Neural cell (in vitro differentiated cells): ENCODE data around the gene MRRF. TPM values are rescaled to one million over a fixed set of nuclear protein-coding genes. Genes with fewer than 3 reads are reported as not detected.

Experiments
- H2AFZ ChIP-seq: fragments of 200-600, 300-800 bp; sonication (generic), shearing (Covaris generic); 2 replicates; pipeline ENCODE4 v1.6.0; 2014; ENCODE audit warnings: low read depth, mild to moderate bottlenecking, antibody characterized with exemption, low read length, moderate library complexity
- H3F3A ChIP-seq: fragments of 200-600 bp; shearing (Covaris generic); 2 replicates; pipeline ENCODE4 v1.6.1; 2016; ENCODE audit warnings: mild to moderate bottlenecking, moderate library complexity, mixed read lengths, antibody characterized with exemption, low read length; ENCODE audit not compliant: insufficient read depth, poor library complexity, severe bottlenecking
- H3K27ac ChIP-seq: fragments of 200-600, 300-800 bp; sonication (generic), shearing (Covaris generic); 2 replicates; pipeline ENCODE4 v1.5.1; 2014; ENCODE audit warnings: mild to moderate bottlenecking, low read length, moderate library complexity
- H3K27me3 ChIP-seq: fragments of 300-800, 200-600 bp; sonication (generic), shearing (Covaris generic); 2 replicates; pipeline ENCODE4 v1.6.0; 2014; ENCODE audit warnings: mild to moderate bottlenecking, low read depth, low read length, moderate library complexity; ENCODE audit not compliant: insufficient read depth
- H3K36me3 ChIP-seq: fragments of 300-800, 200-600 bp; sonication (generic), shearing (Covaris generic); 2 replicates; pipeline ENCODE4 v1.5.1; 2014; ENCODE audit warnings: mild to moderate bottlenecking, antibody characterized with exemption, low read length, moderate library complexity; ENCODE audit not compliant: insufficient read depth
- H3K4me2 ChIP-seq: fragments of 300-800, 200-600 bp; sonication (generic), shearing (Covaris generic); 2 replicates; pipeline ENCODE4 v1.6.0; 2014; ENCODE audit warnings: mild to moderate bottlenecking, low read length
- H3K4me3 ChIP-seq: fragments of 300-800, 200-600 bp; sonication (generic), shearing (Covaris generic); 2 replicates; pipeline ENCODE4 v1.5.1; 2014; ENCODE audit warnings: mild to moderate bottlenecking, low read length, moderate library complexity
- H3K79me2 ChIP-seq: fragments of 200-600 bp; shearing (Covaris generic); replicated peaks from 2 replicates; pipeline ENCODE4 v1.6.0; 2014; ENCODE audit warnings: mild to moderate bottlenecking, low read length, moderate library complexity; ENCODE audit not compliant: insufficient read depth
- H3K9ac ChIP-seq: fragments of 300-800, 200-600 bp; sonication (generic), shearing (Covaris generic); 2 replicates; pipeline ENCODE4 v1.6.1; 2016; ENCODE audit warnings: mild to moderate bottlenecking, low read length, mixed read lengths
- H3K9me2 ChIP-seq: fragments of 200-600 bp; shearing (Covaris generic); 2 replicates; pipeline ENCODE4 v1.6.1; 2016; ENCODE audit warnings: mild to moderate bottlenecking, low read length, mixed read lengths; ENCODE audit not compliant: insufficient read depth
- H3K9me3 ChIP-seq: fragments of 200-600, 300-800 bp; sonication (generic), shearing (Covaris generic); 2 replicates; pipeline ENCODE4 v1.6.1; 2016; ENCODE audit warnings: mild to moderate bottlenecking, mixed run types, low read length, moderate library complexity, mixed read lengths
- H4K20me1 ChIP-seq: fragments of 200-600 bp; shearing (Covaris generic); 2 replicates; pipeline ENCODE4 v1.6.1; 2016; ENCODE audit warnings: mild to moderate bottlenecking, mixed run types; ENCODE audit not compliant: insufficient read depth
- CTCF ChIP-seq: fragments of 450-650 bp; IDR thresholded peaks from 2 replicates; pipeline ENCODE4 v1.5.1; 2014; ENCODE audit warnings: antibody characterized with exemption, mild to moderate bottlenecking, moderate library complexity; ENCODE audit not compliant: poor library complexity, severe bottlenecking
- EP300 ChIP-seq: fragments of 450-650 bp; conservative IDR thresholded peaks from 2 replicates; pipeline ENCODE4 v1.6.1; 2014; ENCODE audit warnings: antibody characterized with exemption, mild to moderate bottlenecking, moderate library complexity; ENCODE audit not compliant: poor library complexity, severe bottlenecking
- EZH2 ChIP-seq: fragments of 200-600, 300-800 bp; shearing (Covaris generic), sonication (generic); IDR thresholded peaks from 2 replicates; pipeline ENCODE4 v1.6.1; 2014; ENCODE audit warnings: antibody characterized with exemption, low read length, borderline replicate concordance, mild to moderate bottlenecking; ENCODE audit not compliant: insufficient read depth, poor library complexity, severe bottlenecking
- MXI1 ChIP-seq: fragments of 450-650 bp; conservative IDR thresholded peaks from 2 replicates; pipeline ENCODE4 v1.6.1; 2014; ENCODE audit warnings: antibody characterized with exemption, mild to moderate bottlenecking; ENCODE audit not compliant: poor library complexity, severe bottlenecking
- POLR2AphosphoS5 ChIP-seq: IDR thresholded peaks from 2 replicates; pipeline ENCODE4 v1.6.1; 2012
- RAD21 ChIP-seq: fragments of 450-650 bp; conservative IDR thresholded peaks from 2 replicates; pipeline ENCODE4 v1.6.1; 2014; ENCODE audit warnings: antibody characterized with exemption, mild to moderate bottlenecking, moderate library complexity
- REST ChIP-seq: IDR thresholded peaks from 2 replicates; pipeline ENCODE4 v1.6.1; 2012; ENCODE audit warnings: borderline replicate concordance
- SMC3 ChIP-seq: fragments of 450-650 bp; conservative IDR thresholded peaks from 2 replicates; pipeline ENCODE4 v1.6.1; 2014; ENCODE audit warnings: antibody characterized with exemption, mild to moderate bottlenecking, moderate library complexity; ENCODE audit not compliant: poor library complexity
- TAF1 ChIP-seq: IDR thresholded peaks from 2 replicates; pipeline ENCODE4 v1.6.1; 2012; ENCODE audit warnings: low read depth
- polyA minus RNA-seq: library from RNA; depleted of rRNA, polyadenylated mRNA; stranded (reverse); fragments of >200 nt; gene quantifications from 2 replicates; pipeline ENCODE4 v1.2.3, GENCODE V29; 2014
- polyA plus RNA-seq: library from polyadenylated mRNA; depleted of rRNA; stranded (reverse); fragments of >200 nt; gene quantifications from 2 replicates; pipeline ENCODE4 v1.2.3, GENCODE V29; 2014

Gene MRRF
- polyA plus RNA-seq (40.7 and 46.9 TPM in 2 replicates), polyA minus RNA-seq (26.5 and 27.2 TPM in 2 replicates)

- Histone ChIP-seq H3K4me2 (peak within 1 kb of the TSS; percentile 85), H3K4me3 (peak within 1 kb of the TSS; percentile 87), H4K20me1 (no peaks in the 10 kb centered on the region), H3K9ac (peak within 1 kb of the TSS; percentile 95), H3K79me2 (peaks cover 33% of the 10 kb centered on the region), H3K9me3 (no peaks in the 10 kb centered on the region), H3K9me2 (no peaks in the 10 kb centered on the region), H3K27me3 (no peaks in the 10 kb centered on the region), H3F3A (no peaks in the 10 kb centered on the region), H3K27ac (peak within 1 kb of the TSS; percentile 91), H3K36me3 (no peaks in the 10 kb centered on the region), H2AFZ (peak within 1 kb of the TSS; percentile 89)
- TF ChIP-seq POLR2AphosphoS5 (peak; percentile 98), TAF1 (peak; percentile 32), EZH2 (no peak), RAD21 (peak; percentile 39), EP300 (peak; percentile 72), SMC3 (peak; percentile 45), MXI1 (peak; percentile 98), CTCF (peak; percentile 26), REST (peak; percentile 33)
Observed at GRCh38 chr9:122264360-122265148, at the start of gene MRRF, which contains the start of gene RBM18. TSS of gene MRRF (plus strand) at chr9:122264882. CDS start at chr9:122270892, 6,010 bp downstream. TSS of gene RBM18 (minus strand) at chr9:122264840. CDS start at chr9:122261492, 3,348 bp downstream.

GRCh38 chr9:122215663-122216062, 49.0 kb upstream of the MRRF start:
- Histone ChIP-seq H3K79me2 (no peaks in the 10 kb centered on the region), H2AFZ (no peak overlapping the region), H3F3A (no peaks in the 10 kb centered on the region), H3K27ac (no peak overlapping the region), H4K20me1 (no peaks in the 10 kb centered on the region), H3K4me3 (no peak overlapping the region), H3K9me2 (no peaks in the 10 kb centered on the region), H3K36me3 (no peaks in the 10 kb centered on the region), H3K4me2 (no peak overlapping the region), H3K9me3 (no peaks in the 10 kb centered on the region), H3K27me3 (peaks cover 100% of the 10 kb centered on the region), H3K9ac (no peak overlapping the region)
- TF ChIP-seq EZH2, result no peak
- no peak for TF ChIP-seq SMC3
- TF ChIP-seq EP300, result no peak
- no peak for TF ChIP-seq MXI1
- TF ChIP-seq TAF1, result no peak
- TF ChIP-seq POLR2AphosphoS5, result no peak
- TF ChIP-seq RAD21, result no peak
- no peak for TF ChIP-seq REST
- TF ChIP-seq CTCF, result no peak
